ENCODE measurements around the gene PDE8A.

PDE8A gene

DNA sequence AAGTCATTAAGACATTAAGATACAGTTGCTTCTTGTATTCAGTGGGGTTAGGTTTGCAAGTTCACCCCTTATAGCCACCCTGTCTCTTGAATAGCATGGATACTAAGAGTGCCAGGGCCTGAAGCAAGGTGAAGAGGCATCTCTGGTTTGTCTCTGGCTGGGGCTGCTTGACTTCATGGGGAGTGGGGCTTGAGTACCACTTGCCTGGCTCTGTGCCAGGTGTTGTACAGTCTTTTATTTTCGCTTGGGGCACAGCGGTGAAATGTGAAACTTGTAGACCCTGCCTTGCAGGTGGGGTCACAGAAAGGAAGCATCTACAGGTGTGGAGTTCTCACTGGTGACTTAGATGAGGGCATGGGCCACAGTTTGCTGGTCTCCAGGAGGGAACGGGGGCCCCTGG is 152.1 kb downstream of the PDE8A start:
- Histone ChIP-seq H3K79me2 (ENCODE audit: insufficient read depth, low read length) (no peaks in the 10 kb centered on the region), H3K9me2 (replicated peaks; ENCODE audit: insufficient read depth, low read length) (no peaks in the 10 kb centered on the region), H3K36me3 (ENCODE audit: low read length) (no peaks in the 10 kb centered on the region), H3K27ac (ENCODE audit: low read depth, low read length) (no peak overlapping the region), H2AFZ (ENCODE audit: low read depth, low read length, severe bottlenecking) (no peak overlapping the region), H3K4me3 (ENCODE audit: insufficient read depth, low read length, poor library complexity, severe bottlenecking) (no peak overlapping the region), H3F3A (ENCODE audit: insufficient read depth) (no peaks in the 10 kb centered on the region), H3K9ac (ENCODE audit: low read length) (no peak overlapping the region), H3K4me2 (ENCODE audit: low read depth, low read length, poor library complexity, severe bottlenecking) (no peak overlapping the region), H3K9me3 (ENCODE audit: insufficient read depth, low read length) (no peaks in the 10 kb centered on the region), H4K20me1 (ENCODE audit: low read depth, low read length) (no peaks in the 10 kb centered on the region), H3K27me3 (ENCODE audit: low read length) (no peaks in the 10 kb centered on the region)
- TF ChIP-seq EZH2phosphoT487 (conservative IDR thresholded peaks at IDR 0.05; ENCODE audit: low read length), result no peak
- TF ChIP-seq, protein P1, sequence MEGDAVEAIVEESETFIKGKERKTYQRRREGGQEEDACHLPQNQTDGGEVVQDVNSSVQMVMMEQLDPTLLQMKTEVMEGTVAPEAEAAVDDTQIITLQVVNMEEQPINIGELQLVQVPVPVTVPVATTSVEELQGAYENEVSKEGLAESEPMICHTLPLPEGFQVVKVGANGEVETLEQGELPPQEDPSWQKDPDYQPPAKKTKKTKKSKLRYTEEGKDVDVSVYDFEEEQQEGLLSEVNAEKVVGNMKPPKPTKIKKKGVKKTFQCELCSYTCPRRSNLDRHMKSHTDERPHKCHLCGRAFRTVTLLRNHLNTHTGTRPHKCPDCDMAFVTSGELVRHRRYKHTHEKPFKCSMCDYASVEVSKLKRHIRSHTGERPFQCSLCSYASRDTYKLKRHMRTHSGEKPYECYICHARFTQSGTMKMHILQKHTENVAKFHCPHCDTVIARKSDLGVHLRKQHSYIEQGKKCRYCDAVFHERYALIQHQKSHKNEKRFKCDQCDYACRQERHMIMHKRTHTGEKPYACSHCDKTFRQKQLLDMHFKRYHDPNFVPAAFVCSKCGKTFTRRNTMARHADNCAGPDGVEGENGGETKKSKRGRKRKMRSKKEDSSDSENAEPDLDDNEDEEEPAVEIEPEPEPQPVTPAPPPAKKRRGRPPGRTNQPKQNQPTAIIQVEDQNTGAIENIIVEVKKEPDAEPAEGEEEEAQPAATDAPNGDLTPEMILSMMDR (IDR thresholded peaks at IDR 0.05; ENCODE audit: insufficient read depth, low read length, poor library complexity, severe bottlenecking), result no peak

DNA sequence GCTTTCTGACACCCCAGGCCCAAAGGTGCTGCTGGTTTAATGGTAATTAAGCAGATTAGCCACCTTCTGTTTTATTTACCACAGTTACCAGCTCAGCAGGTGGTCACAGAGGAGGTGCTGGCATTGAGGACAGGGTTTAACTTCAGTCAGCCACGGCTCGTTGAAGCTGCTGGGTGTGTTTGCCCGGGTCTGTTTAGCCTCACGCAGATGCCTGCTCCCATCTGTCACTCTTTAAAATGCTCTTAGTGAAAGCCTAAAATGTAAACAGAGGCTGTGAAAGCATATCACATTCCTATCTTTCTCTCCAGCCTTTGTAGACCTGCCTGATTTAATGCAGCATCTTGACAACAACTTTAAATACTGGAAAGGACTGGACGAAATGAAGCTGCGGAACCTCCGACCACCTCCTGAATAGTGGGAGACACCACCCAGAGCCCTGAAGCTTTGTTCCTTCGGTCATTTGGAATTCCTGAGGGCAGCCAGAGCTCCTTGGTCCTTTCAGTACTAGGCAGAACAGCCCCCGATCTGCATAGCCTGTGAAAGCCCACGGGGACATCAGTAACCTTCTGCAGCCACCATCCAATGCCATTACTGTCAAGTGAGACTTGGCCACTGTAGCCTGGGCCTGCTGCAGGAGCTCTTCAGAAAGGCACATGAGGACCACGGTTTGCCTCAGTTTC is 156.0 kb downstream of the PDE8A start:
- Histone ChIP-seq H3K4me3 (ENCODE audit: insufficient read depth, low read length, poor library complexity, severe bottlenecking) (no peak overlapping the region), H3K27me3 (ENCODE audit: low read length) (no peaks in the 10 kb centered on the region), H3K9me2 (replicated peaks; ENCODE audit: insufficient read depth, low read length) (no peaks in the 10 kb centered on the region), H3F3A (ENCODE audit: insufficient read depth) (no peaks in the 10 kb centered on the region), H3K9ac (ENCODE audit: low read length) (no peak overlapping the region), H4K20me1 (ENCODE audit: low read depth, low read length) (no peaks in the 10 kb centered on the region), H3K79me2 (ENCODE audit: insufficient read depth, low read length) (no peaks in the 10 kb centered on the region), H3K4me2 (ENCODE audit: low read depth, low read length, poor library complexity, severe bottlenecking) (no peak overlapping the region), H3K36me3 (ENCODE audit: low read length) (no peaks in the 10 kb centered on the region), H2AFZ (ENCODE audit: low read depth, low read length, severe bottlenecking) (no peak overlapping the region), H3K27ac (ENCODE audit: low read depth, low read length) (no peak overlapping the region), H3K9me3 (ENCODE audit: insufficient read depth, low read length) (no peaks in the 10 kb centered on the region)
- TF ChIP-seq EZH2phosphoT487 (conservative IDR thresholded peaks at IDR 0.05; ENCODE audit: low read length), result no peak
- TF ChIP-seq, protein P1 (IDR thresholded peaks at IDR 0.05; ENCODE audit: insufficient read depth, low read length, poor library complexity, severe bottlenecking), result no peak

DNA sequence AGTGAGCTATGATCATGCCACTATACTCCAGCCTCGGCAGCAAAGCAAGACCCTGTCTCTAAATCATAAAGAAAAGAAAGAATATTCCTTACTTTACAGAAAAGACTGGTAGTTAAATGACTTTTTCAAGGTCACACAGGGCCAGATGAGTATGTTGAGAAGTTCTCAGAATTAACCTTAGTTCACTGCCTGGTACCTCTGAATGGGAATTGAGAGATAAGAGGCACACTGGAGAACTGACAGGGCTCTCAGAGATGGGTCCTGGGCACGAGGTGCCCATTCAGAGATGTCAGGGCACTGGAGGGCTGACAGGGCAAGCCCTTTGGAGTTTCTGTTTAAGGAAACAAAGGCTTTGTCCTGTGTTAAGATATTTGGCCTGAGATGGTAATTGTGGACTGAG is 157.7 kb downstream of the PDE8A start:
- H3K4me3 ChIP-seq (ENCODE audit: insufficient read depth, low read length, poor library complexity, severe bottlenecking), result no peak overlapping the region
- no peaks in the 10 kb centered on the region for H3K9me3 ChIP-seq (ENCODE audit: insufficient read depth, low read length)
- H3K4me2 ChIP-seq (ENCODE audit: low read depth, low read length, poor library complexity, severe bottlenecking), result no peak overlapping the region
- no peak for TF ChIP-seq EZH2phosphoT487 (conservative IDR thresholded peaks at IDR 0.05; ENCODE audit: low read length)
- TF ChIP-seq, protein P1 (IDR thresholded peaks at IDR 0.05; ENCODE audit: insufficient read depth, low read length, poor library complexity, severe bottlenecking), result no peak
- no peak overlapping the region for H2AFZ ChIP-seq (ENCODE audit: low read depth, low read length, severe bottlenecking)
- no peak overlapping the region for H3K27ac ChIP-seq (ENCODE audit: low read depth, low read length)
- no peaks in the 10 kb centered on the region for H3K9me2 ChIP-seq (replicated peaks; ENCODE audit: insufficient read depth, low read length)
- no peaks in the 10 kb centered on the region for H3K79me2 ChIP-seq (ENCODE audit: insufficient read depth, low read length)
- H4K20me1 ChIP-seq (ENCODE audit: low read depth, low read length), result no peaks in the 10 kb centered on the region
- H3K36me3 ChIP-seq (ENCODE audit: low read length), result no peaks in the 10 kb centered on the region
- no peaks in the 10 kb centered on the region for H3F3A ChIP-seq (ENCODE audit: insufficient read depth)
- no peak overlapping the region for H3K9ac ChIP-seq (ENCODE audit: low read length)
- no peaks in the 10 kb centered on the region for H3K27me3 ChIP-seq (ENCODE audit: low read length)
